ENCODE data around the gene CKM. TPM values are rescaled to one million over a fixed set of nuclear protein-coding genes. Genes with fewer than 3 reads are reported as not detected.
A peak's percentile ranks its signal among the peaks of the same experiment; 100 is the strongest.
"Not testable (repeated sequence)": the region's sequence is repeated elsewhere in the genome, so short reads cannot be mapped to it uniquely, and the experiment has no call there.

The CKM gene
- total RNA-seq, 1 donor from 2014 or later: 5,817 TPM

DNA sequence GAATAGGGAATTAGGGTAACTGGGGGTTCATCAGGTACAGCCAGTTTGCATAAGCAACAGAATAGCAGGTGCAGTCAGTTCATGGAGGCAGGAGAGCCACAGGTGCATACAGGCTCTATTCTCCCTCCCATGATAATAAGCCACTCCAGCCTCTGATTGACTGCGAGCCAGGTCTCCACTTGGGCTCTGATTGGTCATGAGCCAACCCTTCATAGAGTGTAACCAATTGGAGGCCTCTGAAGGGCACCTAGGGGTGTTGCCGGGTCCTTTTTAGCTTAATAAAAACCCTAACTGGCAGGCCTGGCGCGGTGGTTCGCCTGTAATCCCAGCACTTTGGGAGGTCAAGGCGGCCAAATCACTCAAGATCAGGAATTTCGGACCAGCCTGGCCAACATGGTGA lies 8.7 kb upstream of the CKM start:
- DNase-seq (ENCODE audit: missing footprints) (no peak), ATAC-seq (no peak)
- intact Hi-C loops (cut with DNase I): loop anchor here (10.0 kb wide), 1 partner anchor 427 kb away; the partner anchor contains the start of gene APOE

DNA sequence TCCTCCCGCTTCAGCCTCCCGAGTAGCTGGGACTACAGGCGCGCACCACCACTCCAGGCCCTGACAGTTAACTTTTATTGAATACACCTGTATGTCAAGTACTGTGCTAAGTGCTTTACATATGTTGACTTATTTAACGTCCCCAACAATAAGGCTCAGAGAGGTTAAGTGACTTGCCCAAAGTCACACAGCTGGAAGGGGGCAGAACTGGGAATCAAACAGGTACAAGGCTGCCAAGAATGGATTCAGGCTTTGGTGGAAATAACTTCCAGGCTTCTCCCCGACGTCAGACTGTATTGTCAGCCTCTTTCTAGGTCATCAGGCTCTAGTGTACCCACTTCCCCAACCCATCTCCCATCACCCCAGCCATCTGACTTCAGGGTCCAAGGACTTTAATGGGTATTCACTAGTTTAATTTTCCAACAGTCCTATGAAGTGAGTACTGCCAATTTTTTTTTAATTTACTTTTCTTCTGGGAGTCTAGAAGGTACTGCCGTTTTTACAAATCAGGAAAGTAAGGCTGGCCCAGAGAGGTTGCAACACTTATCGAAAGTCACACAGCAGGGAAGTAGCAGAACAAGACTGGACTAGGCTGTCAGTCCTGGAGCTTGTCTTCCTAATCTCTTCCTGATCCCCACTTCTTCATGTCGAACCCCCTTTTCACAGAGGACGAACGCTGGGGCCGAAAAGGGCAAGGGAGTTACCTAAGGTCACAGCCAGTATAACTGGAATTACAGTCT lies 4.9 kb upstream of the CKM start:
- DNase-seq (ENCODE audit: missing footprints) (no peak), ATAC-seq (no peak)
- intact Hi-C loops (cut with DNase I): no loop called here

DNA sequence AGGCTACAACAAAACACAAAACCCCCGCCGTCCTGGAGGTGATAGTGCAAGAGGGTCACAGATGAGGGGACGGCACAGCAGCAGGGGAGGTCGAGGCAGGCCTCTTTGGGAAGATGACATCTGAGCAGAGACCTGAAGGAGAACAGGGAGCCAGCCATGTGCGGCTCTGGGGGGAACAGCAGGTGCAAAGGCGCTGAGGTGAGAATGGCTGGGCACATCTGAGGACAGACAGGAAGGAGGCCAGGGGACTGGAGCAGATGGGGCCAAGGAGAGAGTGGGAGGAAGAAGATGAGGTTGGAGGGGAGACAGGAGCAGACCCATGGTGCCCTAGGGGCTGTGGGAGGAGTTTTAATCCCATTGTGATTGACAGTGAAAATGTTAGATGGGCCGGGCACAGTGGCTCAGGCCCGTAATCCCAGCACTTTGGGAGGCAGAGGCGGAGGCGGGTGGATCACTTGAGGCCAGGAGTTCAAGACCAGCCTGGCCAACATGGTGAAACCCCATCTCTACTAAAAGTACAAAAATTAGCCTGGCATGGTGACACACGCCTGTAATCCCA lies 1.8 kb upstream of the CKM start:
- DNase-seq (ENCODE audit: missing footprints): peak; percentile 33
- intact Hi-C loops (cut with DNase I): no loop called here
- no peak for ATAC-seq

DNA sequence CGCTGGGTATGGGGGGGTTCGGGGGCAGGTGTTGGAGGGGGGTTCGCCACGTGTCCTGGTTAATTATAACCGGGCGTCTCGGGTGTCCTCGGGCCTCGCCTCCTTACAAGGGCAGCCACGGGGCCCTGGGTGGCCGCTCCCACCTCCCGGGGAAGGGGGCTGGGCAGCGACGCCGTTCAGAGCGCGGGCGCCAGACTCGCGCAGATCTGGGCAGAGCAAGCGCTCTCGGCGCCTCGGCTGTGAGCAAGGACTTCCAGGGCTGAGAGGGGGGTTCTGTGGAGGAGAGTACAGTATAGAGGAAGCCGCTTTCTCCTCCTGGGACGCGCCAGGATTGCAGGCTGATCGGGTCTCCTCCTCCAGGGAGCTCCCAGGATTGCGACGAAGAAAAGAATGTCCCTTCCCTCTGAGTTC lies 1.0 kb upstream of the CKM start:
- DNase-seq (ENCODE audit: missing footprints) (peak; percentile 84), ATAC-seq (peak; percentile 78)
- intact Hi-C loops (cut with DNase I): no loop called here

DNA sequence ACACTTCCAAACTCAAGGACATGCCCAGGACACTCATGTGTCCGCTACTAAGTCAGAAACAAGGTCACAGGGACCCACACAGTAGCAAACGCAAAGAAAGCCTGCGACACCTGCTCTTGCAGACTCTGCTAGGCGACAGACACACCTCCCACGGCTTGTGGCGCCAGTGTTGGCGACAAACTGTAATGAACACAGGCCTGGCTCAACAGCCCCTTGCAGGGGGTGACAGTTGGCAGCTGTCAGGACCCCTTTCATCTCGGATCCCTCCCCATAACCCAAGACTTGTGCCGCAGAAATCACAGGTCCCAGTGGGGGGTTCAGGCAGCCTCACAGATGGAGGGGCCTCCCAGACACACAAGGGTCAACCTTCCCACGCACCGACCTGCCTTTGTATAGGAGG lies 364 bp downstream of the CKM start:
- intact Hi-C loops (cut with DNase I): no loop called here
- ATAC-seq (no peak), DNase-seq (ENCODE audit: missing footprints) (peak; percentile 68)

DNA sequence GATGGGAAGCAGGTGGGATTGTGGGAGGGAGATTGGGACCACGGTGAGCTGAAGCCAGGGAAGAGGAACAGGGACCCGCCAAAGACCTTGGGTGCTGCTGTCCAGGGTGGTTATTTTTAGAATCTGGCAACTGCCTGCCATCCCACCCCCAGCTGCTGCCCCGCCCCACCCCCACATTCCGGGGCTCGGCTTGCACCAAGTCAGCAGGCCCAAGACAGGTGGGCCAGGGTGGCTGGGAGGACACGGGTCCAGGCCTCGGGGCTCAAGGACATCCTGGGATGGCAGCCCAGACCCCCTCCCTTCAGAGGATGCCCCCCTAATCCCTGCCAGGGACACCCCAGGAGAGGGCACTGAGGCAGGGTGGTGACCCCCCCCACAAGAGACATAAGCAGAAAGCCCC lies 827 bp downstream of the CKM start:
- intact Hi-C loops (cut with DNase I): no loop called here
- ATAC-seq (peak; percentile 22), DNase-seq (ENCODE audit: missing footprints) (peak; percentile 62)

DNA sequence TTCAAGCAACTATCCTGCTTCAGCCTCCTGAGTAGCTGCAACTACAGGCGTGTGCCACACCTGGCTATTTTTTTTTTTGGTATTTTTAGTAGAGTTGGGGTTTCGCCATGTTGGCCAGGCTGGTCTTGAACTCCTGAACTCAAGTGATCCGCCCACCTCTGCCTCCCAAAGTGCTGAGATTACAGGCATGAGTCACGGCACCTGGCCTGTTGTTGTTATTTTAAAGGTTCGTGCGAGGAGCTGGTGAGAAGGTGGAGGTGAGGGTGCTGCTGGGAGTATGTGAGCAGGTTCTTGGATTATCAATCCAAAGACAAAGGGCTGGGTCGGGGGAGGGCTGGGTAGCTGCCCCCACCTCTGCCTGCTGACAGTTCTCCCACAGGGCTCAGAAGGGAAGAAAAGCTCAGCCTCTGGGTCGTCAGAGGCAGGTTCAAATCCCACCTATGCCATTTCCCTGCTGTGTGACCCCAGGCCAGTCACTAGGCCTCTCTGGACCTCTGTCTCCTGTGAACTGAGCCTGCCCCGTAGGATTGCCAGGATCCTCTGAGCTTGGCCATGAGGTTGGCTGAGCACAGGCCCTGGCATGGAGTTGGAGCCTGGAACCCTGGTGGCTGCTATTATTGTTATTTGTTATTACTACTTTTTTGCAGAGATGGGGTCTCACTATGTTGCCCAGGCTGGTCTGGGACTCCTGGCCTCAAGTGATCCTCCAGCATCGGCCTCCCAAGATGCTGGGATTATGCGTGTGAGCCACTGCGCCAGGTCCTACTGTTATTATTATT lies 1.5 kb downstream of the CKM start:
- no peak for ATAC-seq
- peak; percentile 34 for DNase-seq (ENCODE audit: missing footprints)
- intact Hi-C loops (cut with DNase I): no loop called here

DNA sequence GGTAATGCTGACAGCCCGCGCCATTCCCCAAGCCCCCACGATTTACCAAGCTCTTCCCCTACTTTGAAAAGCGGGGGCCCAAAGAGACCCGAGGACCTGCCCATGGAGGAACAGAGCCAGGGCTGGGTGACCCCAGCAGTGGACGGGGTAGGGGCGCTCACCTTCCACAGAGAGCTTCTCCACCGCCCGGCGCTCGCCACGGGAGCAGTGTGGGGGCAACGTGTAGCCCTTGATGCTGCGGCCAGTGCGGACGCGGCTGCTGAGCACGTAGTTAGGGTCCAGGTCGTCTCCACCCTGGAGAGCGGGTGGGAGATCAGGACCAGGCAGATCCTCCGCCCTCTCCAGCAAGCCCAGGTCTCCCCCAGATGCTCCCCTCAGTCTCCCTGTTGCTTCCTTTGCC lies 7.4 kb downstream of the CKM start:
- DNase-seq (ENCODE audit: missing footprints) (no peak), ATAC-seq (no peak)
- intact Hi-C loops (cut with DNase I): no loop called here

DNA sequence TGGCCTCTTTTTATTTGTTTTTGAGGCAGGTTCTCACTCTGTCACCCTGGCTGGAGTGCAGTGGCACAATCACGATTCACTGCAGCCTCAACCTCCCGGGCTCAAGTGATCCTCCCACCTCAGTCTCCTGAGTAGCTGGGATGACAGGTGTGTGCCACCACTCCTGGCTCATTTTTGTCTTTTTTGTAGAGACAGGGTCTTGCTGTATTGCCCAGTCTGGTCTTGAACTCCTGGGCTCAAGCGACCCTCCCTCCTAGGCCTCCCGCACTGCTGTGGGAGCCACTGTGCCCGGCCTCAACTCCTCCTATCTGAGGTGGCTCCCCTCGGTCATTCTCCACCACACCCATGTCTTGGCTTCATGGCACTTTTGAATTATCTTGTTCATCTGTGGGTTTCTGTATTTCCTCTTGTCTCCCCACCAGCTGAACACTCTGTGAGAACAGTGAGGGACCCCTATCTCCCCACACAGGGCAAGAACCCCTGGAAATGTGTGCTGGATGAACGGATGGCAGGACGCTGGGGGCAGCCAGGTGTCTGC lies 7.9 kb downstream of the CKM start:
- DNase-seq (ENCODE audit: missing footprints) (no peak), ATAC-seq (no peak)
- intact Hi-C loops (cut with DNase I): no loop called here

DNA sequence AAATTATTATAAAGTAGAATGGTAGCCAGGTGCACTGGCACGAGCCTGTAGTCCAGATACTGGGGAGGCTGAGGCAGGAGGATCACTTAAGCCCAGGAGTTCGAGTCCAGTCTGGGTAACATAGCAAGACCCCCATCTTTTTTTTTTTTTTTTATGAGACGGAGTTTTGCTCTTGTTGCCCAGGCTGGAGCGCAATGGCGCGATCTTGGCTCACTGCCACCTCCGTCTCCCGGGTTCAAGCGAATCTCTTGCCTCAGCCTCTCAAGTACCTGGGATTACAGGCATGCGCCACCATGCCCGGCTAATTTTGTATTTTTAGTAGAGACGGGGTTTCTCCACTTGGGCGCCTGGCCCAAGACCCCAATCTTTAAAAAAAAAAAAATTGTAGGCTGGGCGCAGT lies 10.4 kb downstream of the CKM start:
- DNase-seq (ENCODE audit: missing footprints); ATAC-seq; intact Hi-C loops (cut with DNase I): not testable (repeated sequence)

DNA sequence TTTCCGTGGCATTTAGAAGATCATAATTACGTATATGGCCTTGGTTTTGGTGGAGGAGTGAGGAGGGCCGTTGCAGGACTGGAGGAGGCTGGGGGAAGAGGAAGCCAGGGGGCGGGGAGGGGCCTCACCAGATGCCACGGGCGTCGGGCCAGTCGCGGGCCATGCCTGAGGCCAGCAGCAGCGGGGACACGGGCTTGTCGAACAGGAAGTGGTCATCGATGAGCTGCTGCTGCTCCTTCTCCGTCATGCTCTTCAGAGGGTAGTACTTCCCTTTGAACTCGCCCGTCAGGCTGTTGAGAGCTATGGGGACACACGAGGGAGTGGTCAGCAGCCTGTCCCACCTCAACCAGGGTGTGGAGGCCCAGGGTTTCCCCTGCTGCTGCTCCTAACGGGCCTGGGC lies 11.1 kb downstream of the CKM start:
- ATAC-seq (no peak), DNase-seq (ENCODE audit: missing footprints) (no peak)
- intact Hi-C loops (cut with DNase I): no loop called here

DNA sequence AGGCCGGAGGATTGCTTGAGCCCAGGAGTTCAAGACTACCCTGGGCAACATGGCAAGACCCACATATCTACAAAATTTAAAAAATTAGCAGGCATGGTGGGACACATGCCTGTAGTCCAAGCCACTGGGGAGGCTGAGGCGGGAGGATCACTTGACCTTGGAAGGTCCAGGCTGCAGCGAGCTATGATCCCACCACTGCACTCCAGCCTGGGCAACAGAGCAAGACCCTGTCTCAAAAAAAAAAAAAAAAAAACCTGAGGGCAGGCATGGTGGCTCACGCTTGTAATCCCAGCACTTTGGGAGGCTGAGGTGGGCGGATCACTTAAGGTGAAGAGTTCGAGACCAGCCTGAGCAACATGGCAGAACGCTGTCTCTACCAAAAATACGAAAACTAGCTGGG lies 13.4 kb downstream of the CKM start:
- peak; percentile 41 for DNase-seq (ENCODE audit: missing footprints)
- intact Hi-C loops (cut with DNase I); ATAC-seq: not testable (repeated sequence)

DNA sequence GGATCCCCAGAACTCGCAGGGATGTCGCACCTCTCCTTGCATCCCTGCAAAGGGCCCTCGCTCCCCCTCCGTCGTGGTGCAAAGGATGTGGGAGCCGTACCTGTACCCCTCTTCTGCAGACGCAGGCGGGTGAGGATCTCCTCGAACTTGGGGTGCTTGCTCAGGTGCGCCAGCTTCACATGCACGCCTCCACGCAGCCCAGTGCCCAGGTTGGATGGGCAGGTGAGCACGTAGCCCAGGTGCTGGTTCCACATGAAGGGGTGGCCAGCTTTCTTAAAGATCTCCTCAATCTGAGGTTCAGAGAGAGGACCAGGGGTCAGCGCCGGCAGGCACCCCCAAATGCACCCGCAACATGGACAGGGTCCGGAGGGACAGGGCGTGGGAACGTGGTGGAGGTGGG lies 15.3 kb downstream of the CKM start:
- no peak for DNase-seq (ENCODE audit: missing footprints)
- no peak for ATAC-seq
- intact Hi-C loops (cut with DNase I): no loop called here

DNA sequence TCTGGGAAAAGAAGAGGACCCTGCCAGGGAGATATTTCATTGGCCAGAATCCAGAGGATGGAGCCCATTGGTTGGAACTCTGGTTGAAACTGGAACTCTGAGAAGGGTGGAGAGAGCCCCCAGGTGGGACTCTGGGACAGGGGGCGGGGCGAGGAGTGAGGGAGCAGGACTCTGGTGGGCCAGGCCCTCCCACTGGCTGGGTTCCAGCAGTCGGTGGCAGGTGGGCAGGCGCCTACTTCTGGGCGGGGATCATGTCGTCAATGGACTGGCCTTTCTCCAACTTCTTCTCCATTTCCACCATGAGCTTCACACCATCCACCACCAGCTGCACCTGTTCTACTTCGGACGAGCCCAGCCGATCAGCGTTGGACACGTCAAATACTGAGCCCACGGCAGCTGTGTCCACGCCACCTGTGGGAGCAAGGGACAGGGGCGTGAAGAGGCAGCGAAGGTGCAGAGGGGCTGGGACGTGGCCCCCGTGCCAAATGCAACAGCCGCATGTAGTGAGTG lies 16.1 kb downstream of the CKM start:
- intact Hi-C loops (cut with DNase I): no loop called here
- DNase-seq (ENCODE audit: missing footprints) (no peak), ATAC-seq (no peak)

DNA sequence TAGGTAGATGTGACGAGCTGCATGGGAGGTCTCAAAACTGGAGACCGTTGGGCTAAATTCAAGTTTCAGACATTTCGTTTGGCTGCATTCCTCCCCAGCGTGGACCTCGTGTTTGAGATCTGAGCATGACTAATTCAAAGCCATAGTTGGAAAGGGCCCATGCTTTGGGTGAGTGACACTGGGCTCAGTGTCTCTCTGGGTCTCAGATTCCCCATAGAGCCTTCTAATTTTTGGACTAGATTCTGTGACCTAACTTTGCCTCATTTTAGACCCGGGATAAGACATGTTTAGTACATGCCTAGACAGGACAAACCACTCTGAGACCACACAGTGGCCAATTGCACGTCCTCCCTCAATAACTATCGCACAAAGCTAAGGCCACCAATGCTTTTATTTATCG lies 16.6 kb downstream of the CKM start:
- DNase-seq (ENCODE audit: missing footprints) (no peak), ATAC-seq (no peak)
- intact Hi-C loops (cut with DNase I): no loop called here

DNA sequence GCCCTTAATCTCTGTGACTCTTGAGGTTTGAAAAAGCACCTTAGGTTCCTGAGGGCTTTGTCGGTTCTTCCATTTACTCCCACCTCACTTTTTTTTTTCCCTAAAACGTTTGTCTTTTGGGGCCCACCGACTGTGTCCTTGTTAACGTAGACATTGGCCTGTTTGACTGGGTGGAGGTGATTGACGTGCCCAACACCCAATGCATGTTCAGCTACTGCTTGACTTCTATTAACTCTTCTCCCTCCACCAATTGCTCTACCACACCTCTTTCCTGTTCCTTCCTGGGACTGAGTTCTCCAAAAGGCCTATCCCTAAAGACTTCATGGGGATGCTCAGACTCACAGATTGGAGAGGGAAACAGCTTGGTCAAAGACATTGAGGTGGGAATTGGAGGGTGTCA lies 17.3 kb downstream of the CKM start:
- no peak for ATAC-seq
- intact Hi-C loops (cut with DNase I): no loop called here
- DNase-seq (ENCODE audit: missing footprints): no peak

DNA sequence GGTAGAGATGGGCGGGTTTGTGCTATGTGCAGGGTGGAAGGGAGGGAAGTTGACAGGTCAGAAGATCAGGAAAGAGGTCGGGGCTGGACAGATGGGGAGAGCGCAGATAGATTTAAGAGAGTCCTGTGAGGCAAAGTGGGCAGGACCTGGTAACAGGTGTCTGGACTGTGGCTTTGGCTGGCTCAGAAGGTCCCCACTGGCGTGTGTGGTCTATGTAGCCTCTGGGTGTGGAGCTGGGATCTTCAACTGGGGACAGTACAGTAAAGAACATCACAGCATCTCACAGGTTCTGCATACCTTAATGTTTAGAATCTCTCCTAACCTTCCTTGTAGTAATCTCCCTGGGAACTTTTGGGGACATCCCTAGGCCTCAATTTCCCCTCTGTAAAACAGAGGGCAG lies 17.7 kb downstream of the CKM start:
- DNase-seq (ENCODE audit: missing footprints): no peak
- ATAC-seq: peak; percentile 12
- intact Hi-C loops (cut with DNase I): no loop called here

DNA sequence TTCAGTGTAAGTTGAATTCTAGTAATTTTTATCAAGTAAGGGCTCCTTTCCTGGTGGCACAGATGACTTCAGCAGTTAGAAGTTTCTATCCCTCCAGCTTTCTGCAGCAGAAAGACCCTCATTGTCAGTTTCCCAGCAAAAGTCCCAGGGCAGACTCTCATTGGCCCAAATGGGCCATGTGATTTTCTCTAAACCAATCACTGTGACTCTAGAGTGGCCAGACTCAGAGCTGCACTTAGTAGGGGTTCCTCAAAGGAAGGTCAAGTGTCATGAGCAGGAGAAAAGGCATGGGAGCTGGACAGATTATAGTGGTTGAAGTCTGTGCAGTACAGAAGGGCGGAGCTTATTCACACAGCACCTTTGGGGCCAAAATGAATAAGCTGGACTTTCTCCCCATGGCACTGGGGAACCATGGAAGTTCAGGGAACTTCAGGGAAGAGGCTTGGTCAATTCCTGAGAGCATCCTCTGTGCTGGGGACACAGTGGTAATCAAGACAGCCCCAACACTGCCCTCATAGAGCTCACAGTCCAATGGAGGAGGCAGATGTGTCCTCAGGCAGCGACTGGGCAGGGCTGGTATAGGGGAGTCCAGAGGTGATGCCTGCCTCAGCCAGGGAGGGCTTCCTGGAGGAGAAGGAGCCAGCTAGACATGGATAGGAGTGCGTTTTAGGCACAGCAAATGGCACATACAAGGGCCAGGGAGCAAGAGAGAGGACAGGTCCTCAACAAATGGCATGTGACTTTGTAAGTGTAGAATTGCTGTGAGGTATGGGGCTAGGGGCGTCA lies 18.3 kb downstream of the CKM start:
- intact Hi-C loops (cut with DNase I): no loop called here
- DNase-seq (ENCODE audit: missing footprints) (no peak), ATAC-seq (peak; percentile 35)
